Measurements from ENCODE around the gene COMMD10. TPM values are rescaled to one million over a fixed set of nuclear protein-coding genes. Genes with fewer than 3 reads are reported as not detected.

COMMD10 gene
- total RNA-seq, 2 experiments from 2014 or later = 26.0 to 27.6 TPM

DNA sequence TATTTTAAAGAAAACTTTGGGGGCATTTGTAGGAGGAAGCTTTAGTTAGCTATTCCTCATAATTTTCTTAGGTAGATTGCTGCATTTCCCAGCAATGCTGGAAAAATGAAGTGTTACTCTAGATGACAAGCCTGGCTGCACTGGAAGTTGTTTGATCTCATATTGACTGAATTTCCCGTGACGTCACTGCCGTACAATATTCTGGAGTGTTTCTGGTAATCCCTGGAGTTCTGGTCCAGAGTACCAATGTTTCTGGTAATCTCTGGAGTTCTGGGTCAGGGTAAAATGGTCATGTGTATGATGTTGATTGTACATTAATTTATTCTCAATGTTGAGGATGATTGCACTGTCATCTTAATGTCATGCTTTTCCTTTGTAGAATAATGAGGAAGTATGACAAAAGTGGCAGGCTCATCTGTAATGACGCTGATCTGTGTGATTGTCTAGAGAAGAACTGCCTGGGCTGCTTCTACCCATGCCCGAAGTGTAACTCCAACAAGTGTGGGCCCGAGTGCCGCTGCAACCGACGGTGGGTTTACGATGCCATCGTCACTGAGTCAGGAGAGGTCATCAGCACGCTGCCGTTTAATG, 26.4 kb upstream of the COMMD10 start:
- H3K36me3 ChIP-seq (ENCODE audit: insufficient read depth, low read length) = no peaks in the 10 kb centered on the region
- intact Hi-C loops (cut with DNase I, micrococcal nuclease) = no loop called here
- POLR2A ChIA-PET = no interaction called here
- DNase-seq = no peak
- Mint-ChIP-seq H3K27ac (no peak overlapping the region), H3K27me3 (peaks cover 13% of the 10 kb centered on the region), H3K9me3 (no peaks in the 10 kb centered on the region), H3K4me3 (no peak overlapping the region), H3K4me1 (ENCODE audit: low read depth) (no peaks in the 10 kb centered on the region), H3K36me3 (ENCODE audit: low read depth) (no peaks in the 10 kb centered on the region)
- peaks cover 0 to 6% of the 10 kb centered on the region in 2 experiments for H3K27me3 ChIP-seq (ENCODE audit: control insufficient read depth in 1 of 2, insufficient read depth in 2 of 2, low read length in 2 of 2)
- no peaks in the 10 kb centered on the region for H3K4me1 ChIP-seq (ENCODE audit: insufficient read depth, low read length)
- CTCF ChIA-PET = no interaction called here
- TF ChIP-seq CTCF (IDR thresholded peaks at IDR 0.05) = no peak
- no peak overlapping the region for H3K4me3 ChIP-seq (ENCODE audit: low read length)
- H3K27ac ChIP-seq (ENCODE audit: low read depth in 1 of 2, low read length in 2 of 2) = no peak overlapping the region
- no peak for ATAC-seq (ENCODE audit: poor library complexity)
- no peaks in the 10 kb centered on the region for H3K9me3 ChIP-seq (ENCODE audit: control insufficient read depth in 1 of 2, insufficient read depth in 1 of 2, low read length in 2 of 2)

DNA sequence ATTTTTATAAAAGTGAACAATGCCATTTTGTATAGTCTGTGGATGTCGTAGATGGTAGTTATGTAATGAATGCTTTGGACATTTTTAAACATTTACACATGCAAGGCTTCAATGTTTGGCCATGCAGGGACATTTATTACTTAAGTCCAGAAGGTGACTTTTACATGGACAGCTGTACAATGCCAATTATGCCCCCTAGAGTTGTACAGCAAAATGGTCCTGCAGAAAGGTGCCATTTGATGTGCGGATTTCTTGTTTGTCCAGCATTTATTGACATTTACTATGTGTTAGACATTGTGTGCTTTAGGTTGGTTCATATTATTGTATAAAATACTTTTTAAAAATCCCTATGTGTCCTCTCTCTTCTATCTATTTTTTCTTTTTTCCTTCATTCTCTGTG, 22.5 kb upstream of the COMMD10 start:
- TF ChIP-seq CTCF (IDR thresholded peaks at IDR 0.05) = no peak
- no peak overlapping the region for H3K4me3 ChIP-seq (ENCODE audit: low read length)
- Mint-ChIP-seq H3K4me3 (no peak overlapping the region), H3K36me3 (ENCODE audit: low read depth) (no peaks in the 10 kb centered on the region), H3K27me3 (peaks cover 21% of the 10 kb centered on the region), H3K9me3 (no peaks in the 10 kb centered on the region), H3K4me1 (ENCODE audit: low read depth) (no peaks in the 10 kb centered on the region), H3K27ac (no peak overlapping the region)
- no peaks in the 10 kb centered on the region for H3K36me3 ChIP-seq (ENCODE audit: insufficient read depth, low read length)
- H3K27ac ChIP-seq (ENCODE audit: low read depth in 1 of 2, low read length in 2 of 2) = no peak overlapping the region
- H3K4me1 ChIP-seq (ENCODE audit: insufficient read depth, low read length) = no peaks in the 10 kb centered on the region
- intact Hi-C loops (cut with DNase I, micrococcal nuclease) = no loop called here
- no peaks in the 10 kb centered on the region for H3K9me3 ChIP-seq (ENCODE audit: control insufficient read depth in 1 of 2, insufficient read depth in 1 of 2, low read length in 2 of 2)
- CTCF ChIA-PET = no interaction called here
- POLR2A ChIA-PET = no interaction called here
- H3K27me3 ChIP-seq (ENCODE audit: control insufficient read depth in 1 of 2, insufficient read depth in 2 of 2, low read length in 2 of 2) = peaks cover 0 to 16% of the 10 kb centered on the region in 2 experiments
- ATAC-seq (ENCODE audit: poor library complexity) = no peak
- DNase-seq = no peak

DNA sequence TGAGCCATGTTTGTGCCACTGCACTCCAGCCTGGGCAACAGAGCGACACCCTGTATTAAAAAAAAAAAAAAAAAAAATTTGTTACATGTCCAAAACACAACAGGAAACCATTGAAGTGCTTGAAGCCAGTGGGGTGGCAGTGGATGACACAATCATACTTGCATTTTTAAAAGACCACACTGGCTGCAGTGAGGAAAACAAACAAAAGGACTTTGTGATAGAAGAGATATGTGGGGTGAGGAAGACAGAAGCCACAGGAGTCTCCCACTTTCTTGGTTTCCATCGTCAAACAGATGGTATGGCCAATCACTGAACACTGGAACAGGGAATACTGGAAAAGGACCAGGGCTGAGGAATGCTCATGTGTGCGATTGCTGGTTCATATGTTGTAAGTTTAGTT, 20.9 kb upstream of the COMMD10 start:
- DNase-seq = no peak
- peaks cover 28% of the 10 kb centered on the region for H3K27me3 Mint-ChIP-seq
- H3K4me3 Mint-ChIP-seq = no peak overlapping the region
- H3K36me3 Mint-ChIP-seq (ENCODE audit: low read depth) = no peaks in the 10 kb centered on the region
- no peak for TF ChIP-seq CTCF (IDR thresholded peaks at IDR 0.05)
- intact Hi-C loops (cut with DNase I, micrococcal nuclease) = no loop called here
- Histone ChIP-seq H3K36me3 (ENCODE audit: insufficient read depth, low read length) (no peaks in the 10 kb centered on the region), H3K4me3 (ENCODE audit: low read length) (no peak overlapping the region), H3K27ac (ENCODE audit: low read depth in 1 of 2, low read length in 2 of 2) (no peak overlapping the region), H3K4me1 (ENCODE audit: insufficient read depth, low read length) (no peaks in the 10 kb centered on the region), H3K27me3 (ENCODE audit: control insufficient read depth in 1 of 2, insufficient read depth in 2 of 2, low read length in 2 of 2) (peaks cover 0 to 16% of the 10 kb centered on the region in 2 experiments), H3K9me3 (ENCODE audit: control insufficient read depth in 1 of 2, insufficient read depth in 1 of 2, low read length in 2 of 2) (no peaks in the 10 kb centered on the region)
- H3K9me3 Mint-ChIP-seq = no peaks in the 10 kb centered on the region
- ChIA-PET CTCF (no interaction called here), POLR2A (no interaction called here)
- ATAC-seq (ENCODE audit: poor library complexity) = no peak
- no peak overlapping the region for H3K27ac Mint-ChIP-seq
- no peaks in the 10 kb centered on the region for H3K4me1 Mint-ChIP-seq (ENCODE audit: low read depth)

Data from CD4-positive, alpha-beta T cell (primary cell).